GM19043 (cell line): Measurements from ENCODE around the gene JUP.

Experiments used
- ATAC-seq: cut with Tn5 transposase; IDR thresholded peaks from one replicate; pipeline ENCODE4 v1.9.1; 2021; ENCODE audit warnings: low read depth; ENCODE audit not compliant: unreplicated experiment

Gene JUP

DNA sequence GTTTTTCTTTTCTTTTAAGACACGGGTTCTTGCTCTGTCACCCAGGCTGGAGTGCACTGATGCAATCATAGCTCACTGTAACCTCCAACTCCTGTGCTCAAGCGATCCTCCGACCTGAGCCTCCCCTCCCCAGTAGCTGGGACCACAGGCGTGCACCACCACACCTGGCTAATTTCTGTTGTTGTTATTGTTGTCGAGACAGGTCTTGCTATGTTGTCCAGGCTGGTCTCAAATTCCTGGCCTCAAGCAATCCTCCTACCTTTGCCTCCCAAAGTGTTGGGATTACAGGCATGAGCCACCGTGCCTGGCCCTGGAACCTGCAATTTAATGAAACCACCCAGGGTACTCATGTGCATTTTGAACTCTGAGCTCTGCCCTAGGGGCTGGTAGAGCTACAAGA, 24.1 kb downstream of the JUP start:
- ATAC-seq = no peak

DNA sequence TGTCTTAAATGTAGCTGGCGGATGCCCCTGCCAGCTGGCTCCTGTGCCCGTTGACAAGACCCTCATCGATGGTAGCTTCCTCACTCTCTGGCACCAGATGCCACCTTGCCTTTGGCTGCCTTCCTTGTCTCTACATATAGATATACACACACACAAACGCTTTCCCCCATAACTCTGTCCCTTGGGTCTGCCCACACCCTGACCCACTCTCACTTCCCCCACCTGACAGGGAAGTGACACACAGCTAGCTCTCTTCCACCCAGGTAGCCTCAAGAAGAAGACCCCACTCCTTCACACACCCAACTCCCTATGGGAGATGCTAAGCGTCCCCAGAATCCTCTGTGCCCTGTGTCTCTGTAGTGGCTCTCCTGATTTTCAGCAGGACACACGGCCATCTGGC, 25.6 kb downstream of the JUP start:
- no peak for ATAC-seq

DNA sequence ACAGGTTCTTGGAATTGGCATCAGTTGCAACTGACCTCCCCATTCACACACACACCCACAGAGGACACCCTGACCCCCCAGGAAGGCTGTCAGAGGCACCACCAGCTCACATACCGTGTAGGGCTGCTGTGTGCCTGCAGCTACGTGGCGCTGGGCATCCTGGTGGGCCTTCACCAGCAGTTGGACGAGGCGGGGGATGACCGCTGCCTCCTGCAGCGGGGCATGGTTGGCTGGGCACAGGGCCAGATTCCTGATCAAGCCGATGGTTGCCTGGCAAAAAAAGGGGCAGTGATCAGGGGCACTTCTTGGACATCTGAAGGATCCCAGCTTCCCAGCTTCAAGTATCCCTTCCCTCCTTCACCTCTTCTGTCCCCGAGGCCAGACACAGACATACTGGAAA, 27.9 kb downstream of the JUP start:
- ATAC-seq = no peak

DNA sequence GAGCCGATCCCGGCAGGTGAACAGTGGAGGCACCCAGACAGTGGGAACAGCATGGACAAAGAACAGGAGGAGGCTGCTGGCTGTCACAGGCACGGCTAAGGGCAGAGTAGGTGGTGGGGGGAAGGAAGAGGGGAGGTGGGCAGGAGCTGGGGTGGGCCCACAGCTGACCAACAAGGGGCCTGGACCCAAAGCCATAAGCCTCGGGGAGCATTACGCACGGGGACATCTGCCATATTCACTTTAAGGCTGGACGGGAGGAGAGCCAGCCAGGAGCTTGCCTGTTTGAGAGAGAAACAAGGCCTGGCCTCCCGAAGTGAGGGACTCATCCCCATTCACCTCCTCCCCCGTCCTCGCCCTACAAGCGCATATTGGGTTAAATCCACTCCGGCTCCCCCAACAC, 32.4 kb downstream of the JUP start:
- no peak for ATAC-seq

DNA sequence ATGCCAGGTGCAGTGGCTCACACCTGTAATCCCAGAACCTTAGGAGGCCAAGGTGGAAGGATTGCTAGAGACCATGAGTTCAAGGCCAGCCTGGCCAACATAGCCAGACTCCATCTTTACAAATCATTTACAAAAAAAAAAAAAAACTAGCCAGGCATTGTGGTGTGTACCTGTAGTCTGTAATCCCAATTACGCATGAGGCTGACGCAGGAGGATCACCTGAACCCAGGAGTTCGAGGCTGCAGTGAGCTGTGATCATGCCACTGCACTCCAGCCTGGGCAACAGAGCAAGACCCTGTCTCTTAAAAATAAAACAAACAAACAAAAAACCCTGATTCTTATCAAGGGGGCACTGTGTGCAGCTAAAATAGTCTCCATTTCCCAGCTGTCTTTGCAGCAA, 35.2 kb downstream of the JUP start:
- ATAC-seq = no peak

DNA sequence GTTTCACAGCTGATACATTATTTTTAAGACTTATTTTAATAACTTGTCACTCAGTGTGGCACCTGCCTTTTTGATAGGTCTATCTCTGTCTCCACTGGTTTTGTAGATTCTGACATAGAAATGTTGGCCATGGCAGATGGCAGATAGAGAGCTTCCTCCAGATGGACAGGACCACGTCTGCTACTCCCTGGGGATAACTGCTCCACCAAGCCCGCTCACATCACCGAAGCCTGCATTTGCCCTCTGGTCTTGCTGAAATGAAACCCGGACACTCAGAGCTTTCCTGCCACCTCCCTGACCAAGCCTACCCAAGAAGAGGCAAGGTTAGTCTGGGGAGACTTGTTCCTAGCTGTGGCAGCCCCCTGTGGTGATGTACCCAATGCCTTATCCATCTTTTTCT, 35.6 kb downstream of the JUP start:
- no peak for ATAC-seq

DNA sequence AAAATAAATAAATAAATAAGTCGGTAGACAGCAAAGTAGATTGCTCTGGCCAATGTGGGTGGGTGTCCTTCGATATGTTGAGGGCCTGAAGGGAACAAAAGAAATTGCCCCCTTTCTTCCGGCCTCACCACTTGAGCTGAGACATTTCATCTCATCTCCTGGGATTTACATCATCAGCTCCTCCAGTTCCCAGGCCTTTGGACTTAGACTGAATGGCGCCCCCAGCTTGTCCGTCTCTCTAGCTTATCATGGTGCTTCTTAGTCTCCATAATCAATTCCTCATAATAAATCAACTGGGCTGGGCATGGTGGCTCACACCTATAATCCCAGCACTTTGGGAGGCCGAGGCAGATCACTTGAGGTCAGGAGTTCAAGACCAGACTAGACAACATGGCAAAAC, 38.2 kb downstream of the JUP start:
- no peak for ATAC-seq

DNA sequence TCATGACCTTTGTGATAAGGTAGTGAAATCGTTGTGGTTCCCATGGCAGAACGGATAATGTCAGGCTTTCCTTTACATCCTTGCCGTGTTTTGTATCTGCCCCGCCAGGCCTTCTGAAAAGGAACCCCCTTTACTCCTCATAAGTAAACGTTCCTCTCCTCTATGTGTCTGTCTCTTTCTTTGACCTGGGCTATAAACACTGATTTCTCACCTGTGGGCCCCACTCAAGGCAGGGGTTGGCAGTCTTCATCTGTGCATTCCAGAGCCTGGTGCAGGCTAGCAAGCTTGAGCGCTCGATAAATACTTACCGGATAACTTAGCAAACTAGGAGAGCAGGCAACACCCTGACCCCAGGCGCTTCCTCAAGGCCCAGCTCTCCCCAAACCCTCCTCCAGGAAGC, 44.8 kb downstream of the JUP start:
- no peak for ATAC-seq

DNA sequence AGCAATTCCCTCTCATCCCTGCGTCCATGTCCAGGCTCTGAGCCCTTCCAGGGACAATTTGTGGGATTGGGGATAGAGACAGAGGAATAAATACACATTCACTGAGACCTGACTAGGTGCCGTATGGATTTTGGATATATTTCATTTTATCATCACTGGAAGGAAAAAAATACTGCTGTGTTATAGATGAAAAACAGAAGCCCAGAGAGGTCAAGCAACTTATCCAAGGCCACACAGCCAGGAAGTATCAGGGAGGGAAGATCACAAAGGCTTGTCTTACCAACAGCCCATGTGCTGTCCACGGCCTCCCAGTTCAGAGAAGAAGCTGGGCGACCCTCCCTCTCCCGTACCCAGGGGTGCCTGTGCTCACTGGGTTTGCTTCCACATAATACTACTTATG, 46.0 kb downstream of the JUP start:
- ATAC-seq = no peak

DNA sequence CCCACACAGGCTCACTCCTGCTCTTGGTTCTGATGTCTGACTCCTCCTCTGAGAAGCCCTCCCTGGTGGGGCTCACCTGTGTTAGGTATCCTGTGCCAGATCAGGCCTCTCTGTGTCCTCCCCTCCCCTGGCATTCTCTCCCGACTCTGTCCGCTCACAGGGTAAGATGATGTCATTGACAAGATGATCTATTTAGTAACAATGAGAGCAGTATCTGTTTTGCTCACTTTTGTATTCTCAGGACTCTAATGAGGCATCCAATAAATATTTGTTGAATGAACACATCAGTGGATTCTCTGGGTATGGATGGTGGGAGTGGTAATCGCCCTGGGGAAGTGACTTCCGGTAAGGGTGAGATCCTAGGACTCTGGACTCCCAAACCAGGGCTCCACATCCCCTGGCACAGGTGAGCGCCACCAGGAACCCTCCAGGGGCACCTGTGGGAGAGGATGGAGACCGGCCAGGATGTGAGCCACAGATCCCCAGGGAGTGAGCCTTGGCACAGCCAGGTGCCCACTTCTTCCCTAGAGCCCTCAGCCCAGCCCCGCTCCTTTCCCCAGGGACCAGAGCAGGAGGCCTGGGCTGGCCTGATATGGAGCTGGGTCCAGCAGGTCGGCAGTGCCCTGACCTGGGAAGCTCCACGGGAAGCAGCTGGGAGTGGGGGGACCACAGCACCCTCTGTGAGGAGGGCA, 46.7 kb downstream of the JUP start:
- ATAC-seq = no peak

DNA sequence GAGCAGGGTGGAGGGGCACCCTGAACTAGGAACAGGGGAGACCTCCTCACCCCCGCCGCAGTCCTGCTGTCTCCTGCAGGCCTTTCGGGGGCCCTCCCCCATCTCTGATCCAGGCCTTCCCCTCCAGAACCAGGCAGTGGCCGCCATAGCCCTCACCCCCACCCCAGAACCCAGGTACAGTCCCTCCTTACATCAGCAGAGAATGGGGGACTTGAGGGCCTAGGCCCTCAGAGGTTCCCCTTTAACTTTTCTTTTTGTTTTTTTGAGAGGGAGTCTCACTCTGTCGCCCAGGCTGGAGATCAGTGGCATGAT, 47.8 kb downstream of the JUP start:
- no peak for ATAC-seq

DNA sequence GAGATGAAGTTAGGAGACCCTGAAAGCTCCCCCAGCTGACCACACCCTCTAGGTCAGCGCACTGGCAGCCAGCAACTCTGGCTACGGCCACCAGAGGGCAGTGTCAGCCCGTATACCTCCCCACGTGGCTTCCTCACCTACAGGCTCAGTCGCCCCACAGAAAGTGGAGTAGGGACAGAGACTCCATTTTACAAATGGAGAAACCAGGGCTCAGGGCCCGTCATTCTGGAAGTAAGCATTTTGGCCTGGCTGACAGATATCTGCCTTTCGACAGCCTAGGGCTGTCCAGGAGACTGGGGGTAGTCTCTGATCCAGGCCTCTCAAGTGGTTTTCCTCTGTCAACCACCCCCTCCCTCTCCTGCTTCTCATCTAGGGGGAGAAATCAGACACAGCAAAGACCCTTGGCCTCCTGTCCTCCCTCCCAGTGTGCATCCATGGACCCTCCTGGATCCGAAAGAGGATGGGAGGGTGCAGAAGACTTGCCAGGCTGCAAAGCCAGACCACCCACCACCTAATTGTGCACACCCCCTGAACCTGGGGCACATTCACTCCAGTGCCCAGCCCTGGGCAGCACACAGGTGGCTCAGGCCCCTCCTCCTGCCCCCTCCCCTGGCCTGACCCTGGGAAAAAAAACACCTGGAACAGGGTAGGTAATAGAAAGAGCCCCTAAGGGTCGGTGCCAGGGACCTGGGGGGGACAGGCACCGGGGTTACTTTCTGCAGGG, 48.3 kb downstream of the JUP start:
- ATAC-seq = no peak

DNA sequence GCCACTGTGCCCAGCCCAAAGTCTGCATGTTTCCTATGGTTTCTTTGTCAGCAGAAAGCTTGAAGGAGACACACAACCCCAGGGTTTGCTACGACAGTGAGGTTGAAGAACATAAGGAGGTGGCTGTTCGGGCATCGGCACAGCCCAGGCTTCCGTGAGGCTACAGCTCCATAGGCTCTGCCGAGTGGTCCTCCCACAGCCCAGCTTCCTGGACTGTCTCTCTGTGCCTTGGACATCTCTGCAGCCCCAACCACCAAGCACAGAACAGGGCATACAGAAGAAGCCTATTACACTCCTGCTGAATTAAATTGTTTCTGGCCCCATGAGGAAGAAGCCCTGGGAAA, 48.9 kb downstream of the JUP start:
- no peak for ATAC-seq

DNA sequence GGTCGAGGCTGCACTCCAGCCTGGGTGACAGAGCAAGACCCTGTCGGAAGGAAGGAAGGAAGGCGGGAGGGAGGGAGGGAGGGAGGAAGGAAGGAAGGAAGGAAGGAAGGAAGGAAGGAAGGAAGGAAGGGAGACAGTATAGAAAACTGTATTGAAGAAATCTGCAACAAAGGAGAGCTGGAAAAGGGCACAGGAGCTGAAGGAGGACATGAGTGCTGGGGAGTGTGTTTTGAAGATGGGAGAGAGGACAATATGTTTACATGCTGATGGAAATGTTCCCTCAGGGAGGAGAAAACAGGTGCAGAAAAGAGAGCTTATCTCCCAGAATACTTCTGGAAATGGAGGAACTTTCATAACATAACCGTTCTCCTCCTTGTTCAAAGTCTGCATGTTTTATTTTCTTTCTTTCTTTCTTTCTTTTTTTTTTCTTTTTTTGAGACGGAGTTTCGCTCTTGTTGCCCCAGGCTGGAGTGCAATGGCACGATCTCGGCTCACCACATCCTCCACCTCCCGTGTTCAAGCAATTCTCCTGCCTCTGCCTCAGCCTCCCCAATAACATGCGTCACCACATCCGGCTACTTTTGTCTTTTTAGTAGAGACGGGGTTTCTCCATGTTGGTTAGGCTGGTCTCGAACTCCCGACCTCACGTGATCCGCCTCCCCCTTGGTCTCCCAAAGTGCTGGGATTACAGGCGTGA, 49.4 kb downstream of the JUP start:
- no peak for ATAC-seq

DNA sequence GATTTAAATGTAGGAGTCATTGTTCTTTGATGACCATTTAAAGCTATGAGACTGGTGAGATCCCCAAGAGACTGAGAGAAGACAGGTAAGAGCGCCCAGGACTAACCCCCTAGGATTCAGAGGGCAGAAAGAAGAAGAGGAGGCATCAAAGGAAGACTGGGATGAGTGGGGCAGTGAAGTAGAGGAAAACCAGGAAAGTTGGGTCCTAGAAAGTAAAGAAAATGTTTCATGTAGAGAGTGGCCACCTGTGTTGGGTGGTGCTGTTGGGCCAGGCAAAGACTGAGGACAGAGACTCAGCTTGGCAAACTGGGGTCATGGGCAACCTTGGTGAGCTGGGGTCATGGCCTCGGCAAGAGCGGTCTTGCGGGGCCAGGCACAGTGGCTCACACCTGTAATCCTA, 50.8 kb downstream of the JUP start:
- no peak for ATAC-seq

DNA sequence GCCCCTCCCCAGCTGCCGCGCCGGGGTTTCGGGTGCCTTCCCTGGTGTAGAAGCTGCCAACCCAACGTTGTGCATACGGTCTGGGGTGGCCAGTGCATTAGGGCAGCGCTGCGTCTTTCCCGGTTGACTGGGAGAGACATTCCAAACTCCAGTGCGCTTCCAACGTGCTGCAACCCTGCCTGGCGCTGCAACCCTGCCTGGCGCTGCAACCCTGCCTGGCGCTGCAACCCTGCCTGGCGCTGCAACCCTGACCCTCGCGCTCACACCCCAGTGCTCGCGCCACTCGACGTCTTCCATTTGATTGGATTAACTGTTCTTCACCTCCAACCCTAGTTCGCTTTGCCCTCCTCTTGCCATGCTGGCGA, 51.6 kb downstream of the JUP start:
- no peak for ATAC-seq

DNA sequence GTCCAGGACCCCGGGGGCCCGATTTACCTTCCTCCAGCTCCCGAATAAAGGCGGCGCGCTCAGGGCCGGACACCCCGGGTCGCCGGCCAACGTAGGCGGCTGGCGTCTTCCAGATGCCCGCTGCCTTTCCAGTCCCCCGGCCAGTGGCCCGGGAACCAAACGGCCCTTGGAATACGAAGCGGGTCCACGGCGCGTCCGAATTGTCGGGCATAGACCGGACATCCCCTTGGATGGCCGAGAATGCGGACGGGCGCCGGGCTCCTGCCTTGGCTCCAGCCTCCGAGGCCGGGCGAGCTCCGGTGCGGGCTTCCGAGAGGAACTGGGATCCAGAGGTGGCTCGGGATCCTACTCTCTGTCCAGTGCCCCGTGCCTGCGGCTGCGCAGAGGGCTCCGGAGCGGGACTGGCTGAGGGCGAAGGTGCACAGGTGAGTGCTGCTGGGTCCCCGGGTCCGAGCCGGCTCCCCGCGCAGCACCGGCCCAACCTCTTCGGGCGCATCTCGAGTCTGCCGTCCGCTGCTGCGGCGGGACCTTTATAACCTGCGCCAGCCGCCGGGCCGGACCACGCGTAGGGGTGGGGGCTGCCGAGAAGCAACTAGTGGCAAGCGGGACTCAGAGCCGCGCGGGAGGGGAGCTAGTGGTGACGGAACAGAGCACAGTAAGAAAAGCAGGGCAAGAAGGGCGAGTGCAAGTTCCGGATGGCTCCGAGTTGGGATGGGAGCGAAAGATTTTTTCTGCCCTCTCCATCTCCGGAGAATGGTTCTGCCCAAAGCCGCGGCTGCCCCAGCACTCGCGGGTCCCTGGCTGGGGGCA, 52.2 kb downstream of the JUP start, which contains the start of gene HAP1:
Gene HAP1, minus strand, starts transcription at position 505 of the 810 bp plus-strand sequence. Its CDS starts 9 bp downstream, at position 496.
- ATAC-seq = no peak

DNA sequence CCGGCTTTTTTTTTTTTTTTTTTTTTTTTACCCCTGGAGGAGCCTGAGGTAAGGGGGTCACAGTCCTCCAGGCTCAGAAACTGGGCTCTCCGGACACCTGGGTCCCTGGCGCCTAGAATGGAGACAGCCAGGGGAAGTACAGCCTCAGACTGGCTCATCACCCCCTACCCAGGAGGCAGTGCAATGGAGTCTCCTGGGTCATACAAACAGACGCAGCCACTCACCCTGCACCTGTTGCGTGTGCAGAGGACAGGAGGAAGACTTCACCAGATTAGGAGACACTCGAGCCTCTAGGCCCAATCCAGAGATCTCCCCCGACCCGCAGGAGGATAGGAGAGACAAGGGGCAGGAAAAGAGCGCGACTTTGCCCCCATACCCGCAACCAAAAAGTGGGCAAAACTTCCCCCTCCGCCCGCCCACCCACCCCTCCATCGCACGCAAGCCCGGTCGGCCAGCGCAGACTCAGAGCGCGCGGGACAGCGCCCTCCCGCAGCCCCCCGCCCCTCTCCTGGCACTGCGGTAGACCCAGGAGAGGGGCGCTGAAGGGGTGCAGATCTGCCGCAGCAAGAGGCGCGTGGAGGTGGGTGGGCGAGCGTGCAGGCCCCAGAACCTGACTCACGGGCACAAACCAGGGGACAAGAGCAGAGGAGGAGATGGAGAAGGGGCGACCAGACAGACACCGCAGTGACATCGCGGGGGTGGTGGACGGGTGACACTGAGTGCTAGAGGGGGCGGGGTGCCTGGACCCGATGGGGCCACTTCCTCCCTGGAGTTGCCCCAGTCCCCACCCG, 53.0 kb downstream of the JUP start:
- no peak for ATAC-seq

DNA sequence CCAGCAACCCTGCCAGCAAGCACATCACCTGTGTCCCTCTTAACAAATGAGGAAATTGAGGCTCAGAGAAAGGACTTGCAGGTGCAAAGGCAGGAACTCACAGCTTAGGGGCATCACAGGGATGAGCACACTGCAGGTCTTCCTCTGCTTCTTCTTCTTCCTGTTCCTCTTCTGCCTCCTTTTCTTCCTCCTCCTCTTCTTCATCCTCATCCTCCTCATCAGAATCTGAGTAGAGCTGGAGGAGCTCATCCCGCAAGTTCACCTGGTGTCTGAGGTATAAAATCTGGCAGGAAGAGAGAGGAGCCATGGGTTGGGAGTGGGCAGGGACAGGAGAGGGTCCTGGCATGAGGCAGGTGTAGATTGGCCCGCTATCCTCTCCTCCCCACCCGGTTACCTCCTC, 54.7 kb downstream of the JUP start:
- ATAC-seq = no peak

DNA sequence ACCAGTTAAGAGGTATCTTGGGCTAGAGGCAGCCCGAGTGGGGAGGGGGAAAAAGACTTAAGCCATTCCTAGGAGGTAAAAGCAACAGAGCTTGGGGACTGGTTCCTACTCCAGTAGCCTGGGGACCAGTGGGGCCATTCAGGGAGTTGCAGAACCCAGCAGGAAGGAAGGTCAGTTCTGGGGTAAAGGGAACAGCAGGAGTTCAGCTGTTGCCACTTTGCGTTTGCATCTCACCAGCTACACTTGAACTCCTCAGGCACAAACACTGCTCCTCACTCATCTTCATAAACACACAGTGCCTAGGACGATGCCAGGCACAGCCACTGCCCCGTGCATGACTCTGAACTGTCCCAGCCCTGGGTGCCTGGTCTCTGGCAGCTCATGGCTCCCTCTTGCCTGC, 56.0 kb downstream of the JUP start:
- no peak for ATAC-seq

DNA sequence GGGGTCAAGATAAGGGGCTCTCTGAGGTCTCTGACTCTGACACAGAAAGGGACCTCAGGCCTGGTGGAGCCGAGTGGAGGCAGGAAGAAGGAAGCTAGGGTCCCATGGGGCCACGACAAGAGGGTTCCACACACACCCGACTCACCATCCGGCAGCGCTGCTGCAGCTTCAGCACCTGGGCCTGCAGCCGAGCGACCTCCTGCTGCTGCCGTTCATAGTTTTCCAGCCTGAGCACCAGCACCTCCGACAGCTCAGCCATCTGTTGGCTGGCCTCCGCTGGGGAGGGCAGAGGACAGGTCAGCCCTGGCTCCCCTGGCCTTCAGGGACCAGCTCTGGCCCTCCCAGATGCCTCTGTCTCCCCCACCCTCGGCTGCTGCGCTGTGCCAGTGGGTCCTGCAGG, 58.5 kb downstream of the JUP start:
- ATAC-seq = no peak
